CD1c-positive myeloid dendritic cell (primary cell): ENCODE data around the gene RERE.

Source experiments
- DNase-seq: peaks from one replicate; pipeline ENCODE4 v3.0.0-alpha.2; 2016; ENCODE audit errors: extremely low spot score

The RERE gene

DNA sequence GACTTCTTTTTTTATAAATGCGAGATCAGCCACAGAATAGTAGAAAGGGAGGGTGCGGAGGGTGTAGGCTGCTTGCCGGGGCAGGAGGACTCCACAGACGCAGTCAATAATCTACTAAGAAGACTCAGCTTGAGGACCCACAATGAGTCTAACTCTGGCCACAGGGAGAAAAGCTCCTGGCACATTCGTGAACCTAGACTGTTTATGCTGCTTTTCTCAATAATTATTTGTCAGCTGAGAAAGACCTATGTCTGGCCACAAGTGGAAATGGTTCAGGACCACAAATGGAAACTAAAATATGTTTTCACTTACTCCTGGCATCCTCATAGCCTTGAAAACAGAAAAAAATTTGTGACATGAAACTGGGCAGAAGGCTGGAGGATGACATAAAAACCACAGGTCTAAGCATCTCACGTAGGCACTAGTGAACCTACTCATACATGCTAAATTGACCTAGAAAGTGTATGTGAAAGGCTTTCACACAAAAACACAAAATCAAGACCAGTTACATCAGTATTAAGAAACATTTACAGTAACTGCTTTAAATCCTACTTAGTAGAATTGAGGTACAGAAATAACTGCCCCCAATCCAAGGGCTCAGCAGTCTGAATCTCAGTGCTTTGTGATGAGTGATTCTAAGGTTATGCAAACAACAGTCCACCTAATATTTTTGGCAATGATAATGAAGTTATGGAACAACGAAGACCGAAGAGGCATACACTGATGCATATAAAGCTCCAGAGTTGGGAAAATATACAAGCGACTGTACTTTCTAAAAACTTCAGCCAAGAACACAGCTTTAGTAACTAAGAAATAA lies 340.1 kb downstream of the RERE start:
- no peak for DNase-seq

DNA sequence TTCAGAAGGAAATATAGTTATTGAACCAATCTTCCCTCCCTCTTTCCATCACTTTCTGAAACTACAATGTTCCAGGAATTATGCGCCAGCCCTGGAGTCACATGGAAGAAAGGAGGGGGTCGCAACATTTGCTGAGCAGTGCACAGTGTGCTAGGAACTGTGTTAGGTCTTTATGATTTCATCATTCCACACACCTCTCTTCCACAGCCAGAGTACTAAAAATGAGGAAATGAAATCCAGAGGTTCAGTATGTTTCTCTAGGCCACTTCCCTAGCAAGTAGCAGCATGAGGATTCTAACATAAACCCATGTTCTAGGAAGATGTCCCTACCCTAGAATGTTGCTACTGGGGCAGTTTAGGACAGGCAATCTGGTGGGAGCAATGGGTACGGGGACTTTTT lies 341.4 kb downstream of the RERE start:
- peak; percentile 62 for DNase-seq

DNA sequence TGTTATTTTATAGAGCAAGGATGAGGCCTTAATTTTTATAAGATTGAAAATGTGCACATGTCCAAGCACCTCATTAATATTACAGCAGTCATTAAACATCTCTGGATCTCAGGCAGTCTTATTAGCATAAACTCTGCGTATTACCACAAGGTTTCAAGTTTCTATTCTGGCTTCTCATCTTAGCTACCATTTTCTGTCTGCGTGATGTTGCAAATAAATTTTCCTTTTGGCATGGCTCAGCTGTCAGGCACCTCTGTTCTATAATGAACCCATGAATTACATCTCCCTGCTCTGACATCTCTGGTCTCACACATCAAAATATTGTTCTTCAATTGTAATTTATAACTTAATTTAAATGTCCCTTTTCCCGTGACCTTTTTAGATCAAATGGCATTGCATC lies 343.1 kb downstream of the RERE start:
- no peak for DNase-seq

DNA sequence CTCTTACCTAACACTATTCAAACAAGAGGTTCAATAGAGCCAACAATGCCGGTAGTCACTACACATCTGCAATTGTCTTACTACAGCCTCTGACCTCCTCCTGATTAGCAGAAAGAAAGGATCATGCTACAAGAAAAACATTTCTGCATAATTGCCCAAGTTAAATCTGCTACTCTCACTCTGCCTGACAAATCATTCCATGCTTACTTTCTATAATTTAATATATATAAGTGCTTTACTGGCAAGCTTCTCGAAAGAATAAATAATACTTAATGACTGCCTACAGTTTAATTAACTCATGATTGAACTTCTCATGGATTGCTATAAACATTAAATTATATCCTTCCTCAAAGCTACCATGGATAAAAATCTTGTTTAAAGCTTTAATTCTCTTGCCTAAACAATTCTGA lies 343.5 kb downstream of the RERE start:
- no peak for DNase-seq

DNA sequence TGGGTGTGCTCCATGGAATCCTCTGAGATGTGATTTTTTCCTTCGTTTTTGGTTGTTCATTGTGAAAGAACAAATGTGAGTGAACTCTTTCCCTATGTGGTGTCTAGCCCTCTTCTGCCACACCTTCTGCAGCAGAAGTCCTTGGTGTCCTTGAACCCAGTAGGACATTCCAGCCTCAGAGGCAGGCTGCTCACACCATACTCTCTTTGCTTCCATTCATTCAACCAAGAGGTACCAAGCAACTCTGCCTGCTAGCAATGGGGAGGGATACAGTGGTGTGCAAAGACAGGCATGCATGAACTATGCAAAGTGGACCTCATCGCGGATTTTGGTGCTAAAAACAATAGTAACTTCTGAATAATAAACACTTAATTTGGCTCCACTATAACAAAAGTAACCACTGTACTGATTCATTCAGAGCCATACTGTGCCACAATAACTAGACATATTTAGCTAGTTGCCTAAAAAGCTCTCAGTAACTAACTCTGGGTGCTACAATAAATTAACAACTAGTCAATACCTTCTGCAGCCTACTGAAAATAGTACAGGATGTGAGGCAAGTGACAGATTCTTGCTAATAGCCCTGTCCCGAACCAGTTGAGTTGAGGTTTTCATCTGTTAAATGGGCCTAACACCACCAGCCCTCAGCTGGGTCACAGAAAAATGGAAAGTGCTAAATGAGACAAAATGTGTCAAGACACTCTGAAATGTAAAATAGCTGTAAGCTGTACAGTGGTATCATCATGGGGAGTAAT lies 344.1 kb downstream of the RERE start:
- DNase-seq = no peak

DNA sequence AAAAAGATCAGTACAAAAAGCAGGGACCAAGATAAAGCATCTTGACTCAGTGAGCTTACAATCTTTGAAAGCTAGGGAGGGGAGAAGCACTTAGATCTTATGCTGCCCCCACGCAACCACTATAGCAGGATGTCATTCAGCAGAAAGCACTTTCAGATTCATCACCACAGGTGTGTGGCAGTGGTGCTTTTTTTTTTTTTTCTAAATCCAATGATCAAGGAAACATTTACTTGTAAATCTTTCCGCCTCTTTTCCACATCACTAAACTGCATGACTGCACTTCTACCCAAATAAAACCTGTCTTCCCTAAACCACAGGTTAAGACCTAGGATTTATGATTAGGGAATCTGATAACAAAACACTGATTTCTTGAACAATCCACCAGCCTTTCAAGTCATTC lies 344.8 kb downstream of the RERE start:
- no peak for DNase-seq

DNA sequence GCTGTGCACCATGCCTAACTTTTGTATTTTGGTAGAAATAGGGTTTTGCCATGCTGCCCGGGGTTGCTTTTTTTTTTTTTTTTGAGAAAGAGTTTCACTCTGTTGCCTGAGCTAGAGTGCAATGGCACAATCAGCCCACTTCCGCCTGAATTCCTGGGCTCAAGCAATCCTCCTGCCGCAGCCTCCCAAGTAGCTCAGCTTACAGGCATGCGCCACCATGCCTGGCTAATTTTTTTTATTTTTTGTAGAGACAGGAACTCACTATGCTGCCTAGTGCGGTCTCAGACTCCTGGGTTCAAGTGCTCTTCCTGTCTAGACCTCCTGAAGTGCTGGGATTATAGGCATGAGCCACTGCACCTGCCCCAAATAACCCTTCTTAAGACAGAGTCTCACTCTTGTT lies 346.0 kb downstream of the RERE start:
- DNase-seq = no peak

DNA sequence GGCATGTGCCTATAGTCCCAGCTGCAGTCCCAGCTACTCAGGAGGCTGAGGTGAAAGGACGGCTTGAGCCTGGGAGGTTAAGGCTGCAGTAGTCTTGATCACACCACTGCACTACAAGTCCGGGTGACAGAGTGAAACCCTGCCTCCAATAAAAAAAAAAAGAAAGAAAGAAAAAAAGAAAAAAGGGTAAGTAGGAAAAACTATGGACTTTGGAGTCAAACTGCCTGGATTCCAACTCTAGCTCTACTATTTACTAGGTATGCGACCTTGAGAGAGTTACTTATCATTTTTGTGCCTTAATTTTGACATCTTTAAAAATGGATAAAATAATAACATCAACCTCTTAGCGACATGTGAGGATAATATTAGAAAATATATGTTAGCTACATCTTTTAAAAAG lies 348.7 kb downstream of the RERE start:
- no peak for DNase-seq

DNA sequence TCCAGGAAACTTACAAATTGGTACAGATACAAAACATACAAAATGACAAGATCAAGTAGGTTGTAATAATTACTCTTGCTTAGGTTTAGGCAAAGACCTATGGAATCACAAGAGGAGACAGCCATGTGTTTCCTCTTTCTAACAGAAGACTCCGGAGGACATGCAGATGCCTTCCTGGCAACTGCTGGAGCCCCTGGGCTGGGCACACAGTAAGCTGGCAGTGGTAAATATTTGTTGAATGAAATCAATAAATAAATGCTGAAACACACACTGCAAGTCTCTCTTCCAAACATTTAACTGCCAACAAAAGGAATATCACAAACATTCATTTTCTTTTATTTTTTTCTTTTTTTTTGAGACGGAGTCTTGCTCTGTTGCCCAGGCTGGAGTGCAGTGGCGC lies 350.1 kb downstream of the RERE start:
- DNase-seq = no peak

DNA sequence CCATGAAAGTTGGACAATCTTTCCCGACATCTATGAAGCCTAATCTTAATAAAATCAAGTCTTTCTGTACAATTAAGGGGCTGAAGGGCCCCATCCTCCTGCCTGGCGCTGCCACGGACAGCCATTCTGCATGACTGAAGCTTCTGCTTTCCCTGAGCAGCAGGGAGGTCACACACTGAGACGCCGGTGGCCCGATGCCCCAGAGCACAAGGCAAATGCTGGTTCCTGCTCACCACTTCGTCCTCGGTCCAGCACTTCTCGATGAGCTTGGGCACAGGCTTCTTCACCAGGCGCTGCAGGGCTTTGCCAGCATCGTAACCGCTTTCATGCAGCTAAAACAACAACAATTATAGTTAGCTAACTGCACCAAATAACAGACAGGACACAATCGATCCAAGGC lies 351.7 kb downstream of the RERE start:
- DNase-seq = no peak

DNA sequence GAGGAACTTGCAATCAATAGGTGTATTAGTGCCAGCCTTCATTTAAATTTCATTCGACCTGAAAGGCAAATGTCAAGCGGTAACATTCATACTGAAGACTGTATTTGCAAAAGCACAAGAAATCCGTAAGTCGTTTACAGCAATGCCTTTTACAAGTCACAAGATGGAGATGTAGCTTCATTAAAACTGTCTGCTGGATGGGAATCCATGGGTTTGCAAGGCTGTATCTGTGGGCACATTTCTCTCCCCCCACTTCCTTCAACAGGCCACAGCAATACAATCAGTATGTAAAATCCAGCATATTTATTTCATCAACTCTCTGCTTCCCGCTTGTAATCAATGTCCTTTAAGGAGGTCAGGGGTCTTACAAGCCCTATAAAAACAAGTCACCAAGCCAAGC lies 352.4 kb downstream of the RERE start:
- DNase-seq = no peak

DNA sequence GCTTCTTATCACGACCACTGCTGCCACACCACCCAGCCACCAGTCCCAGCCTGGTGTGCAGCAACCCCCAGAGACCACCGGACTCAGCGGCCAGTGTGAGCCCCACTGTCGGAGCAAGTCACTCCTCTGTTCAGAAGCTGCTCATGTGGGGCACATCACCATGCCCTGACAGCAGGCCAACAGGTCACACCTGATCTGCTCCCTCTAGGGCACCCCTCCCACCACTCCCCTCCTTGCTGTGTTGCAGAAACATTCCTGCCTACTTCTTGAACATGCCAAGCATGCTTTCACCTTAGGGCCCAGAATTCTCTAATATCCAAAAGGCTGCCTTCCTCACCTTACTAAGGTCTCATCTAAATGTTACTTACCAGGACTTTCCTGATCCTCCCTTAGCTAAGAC lies 353.1 kb downstream of the RERE start:
- DNase-seq = no peak

DNA sequence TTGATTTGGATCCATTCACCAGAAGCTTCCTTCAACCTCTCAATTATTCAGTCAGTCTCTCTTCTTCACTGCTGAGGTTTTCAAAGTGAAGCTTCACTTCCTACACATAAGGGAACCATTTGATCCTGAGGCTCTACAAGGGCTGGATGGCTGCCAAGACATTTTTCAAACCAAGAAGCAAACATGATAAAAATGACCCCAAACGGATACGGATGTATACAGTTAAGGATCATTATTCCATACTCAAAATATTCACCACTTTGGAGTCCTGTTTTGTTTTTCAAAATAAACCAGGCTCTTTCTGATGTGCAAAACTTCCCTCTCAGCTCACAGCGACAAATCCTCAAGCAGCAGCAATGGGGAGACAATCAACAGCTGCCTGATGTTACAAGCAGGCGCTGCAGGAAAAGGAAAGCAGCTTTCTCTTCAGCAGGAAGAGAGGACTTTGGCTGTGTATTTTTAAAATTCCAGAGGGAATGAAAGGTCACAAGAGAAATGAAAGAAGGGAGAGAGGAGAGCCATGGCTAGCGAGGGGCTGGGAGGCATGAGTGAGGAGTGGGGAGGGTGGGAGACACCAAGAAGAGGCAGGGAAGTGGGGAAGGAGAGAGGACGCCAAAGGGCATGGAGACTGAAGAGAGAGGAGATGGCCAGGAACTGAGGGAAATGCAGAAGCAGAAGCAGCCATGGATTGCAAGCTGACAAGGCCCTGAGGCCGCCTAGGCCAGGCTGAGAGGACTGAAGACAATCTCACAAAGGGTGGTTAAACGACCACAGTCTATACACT lies 354.1 kb downstream of the RERE start:
- peak; percentile 55 for DNase-seq

DNA sequence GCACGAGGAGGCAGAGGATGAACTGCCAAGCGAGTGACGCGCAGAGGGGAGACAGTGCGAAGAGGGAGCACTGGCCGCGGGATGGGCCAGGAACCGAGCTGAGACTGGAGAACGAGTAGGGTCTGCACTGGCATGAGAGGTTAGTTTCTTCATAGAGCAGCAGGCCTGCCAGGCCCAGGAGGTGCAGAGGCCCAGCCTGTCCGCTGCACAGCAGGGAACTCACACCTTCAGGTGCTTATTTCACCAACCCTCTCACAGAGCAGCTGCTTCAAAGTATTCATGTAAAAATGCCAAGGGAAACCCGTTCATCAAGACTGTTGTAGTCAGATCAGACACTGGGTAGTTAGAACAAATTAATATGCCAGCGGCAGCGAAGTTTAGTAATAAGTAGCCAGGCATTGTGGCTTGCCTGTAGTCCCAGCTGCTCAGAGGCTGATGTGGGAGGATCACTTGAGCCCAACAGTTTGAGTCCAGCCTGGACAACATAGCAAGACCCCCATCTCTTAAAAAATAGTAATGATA lies 355.0 kb downstream of the RERE start:
- no peak for DNase-seq

DNA sequence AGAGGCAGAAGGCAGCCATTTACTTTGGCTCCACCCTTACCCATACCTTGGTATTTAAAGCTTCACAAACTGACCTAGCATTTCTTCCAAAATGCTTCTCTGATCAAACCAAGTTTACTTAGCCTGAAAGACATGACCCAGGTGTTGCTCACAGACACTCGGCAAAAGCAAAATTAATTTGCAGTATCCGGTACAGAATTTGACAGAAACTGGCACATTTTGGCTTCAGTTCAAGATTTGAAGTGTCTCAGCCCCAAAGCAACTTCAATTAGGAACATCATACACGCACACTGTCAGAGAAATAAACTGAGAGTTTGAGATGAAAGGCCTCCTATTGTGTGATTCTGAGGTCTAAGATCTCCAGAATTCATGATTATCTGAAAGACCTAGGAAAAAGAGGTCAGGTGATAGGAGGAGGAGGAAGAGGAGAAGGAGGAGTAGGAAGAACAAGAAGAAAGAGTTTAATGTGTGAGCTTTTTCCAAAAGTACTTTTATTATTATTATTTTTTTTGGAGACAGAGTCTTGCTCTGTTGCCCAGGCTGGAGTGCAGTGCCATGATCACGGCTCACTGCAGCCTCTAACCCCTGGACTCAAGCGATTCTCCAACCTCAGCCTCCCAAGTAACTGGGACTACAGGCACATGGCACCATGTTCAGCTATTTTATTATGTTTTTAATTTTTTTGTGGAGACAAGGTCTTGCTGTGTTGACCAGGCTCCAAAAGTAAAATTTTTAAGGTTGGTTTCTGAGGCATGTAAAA lies 355.9 kb downstream of the RERE start:
- no peak for DNase-seq

DNA sequence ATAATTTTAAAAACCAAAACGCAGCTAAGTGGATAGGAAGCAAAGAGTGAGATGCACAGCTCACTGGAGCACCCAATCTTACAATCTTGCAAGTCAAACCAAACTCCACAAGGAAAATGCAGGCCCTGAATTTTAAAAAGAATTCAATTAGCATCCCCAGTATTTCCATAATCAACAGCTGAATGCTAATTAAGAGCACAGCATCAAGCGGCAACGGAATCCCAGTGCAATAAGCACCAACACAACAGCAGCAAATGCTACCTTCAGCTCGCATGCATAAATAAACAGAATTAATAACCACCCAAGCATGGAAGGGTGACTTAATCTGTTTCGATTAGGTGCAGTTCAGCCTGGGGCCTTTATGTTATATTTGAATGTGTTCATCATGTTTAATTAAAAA lies 356.7 kb downstream of the RERE start:
- DNase-seq = no peak

DNA sequence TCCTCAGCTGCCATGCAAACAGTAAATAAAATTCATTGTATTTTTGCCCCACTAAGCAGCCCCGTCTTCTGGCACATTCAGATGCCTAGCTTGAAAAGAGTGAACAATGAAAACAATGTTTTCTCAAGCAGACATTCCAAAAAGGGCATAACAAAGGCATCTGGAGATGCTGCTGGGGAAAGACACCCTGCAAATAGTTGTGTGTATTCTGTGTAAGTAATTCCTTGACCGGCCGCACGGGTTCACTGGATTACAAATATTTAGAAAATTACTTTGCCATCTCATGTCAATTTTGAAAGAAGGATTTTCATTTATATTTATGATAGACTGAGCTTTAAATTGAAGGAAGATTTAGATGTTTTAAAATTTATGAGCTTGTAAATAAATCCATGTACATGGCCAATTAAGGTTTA lies 357.3 kb downstream of the RERE start:
- no peak for DNase-seq

DNA sequence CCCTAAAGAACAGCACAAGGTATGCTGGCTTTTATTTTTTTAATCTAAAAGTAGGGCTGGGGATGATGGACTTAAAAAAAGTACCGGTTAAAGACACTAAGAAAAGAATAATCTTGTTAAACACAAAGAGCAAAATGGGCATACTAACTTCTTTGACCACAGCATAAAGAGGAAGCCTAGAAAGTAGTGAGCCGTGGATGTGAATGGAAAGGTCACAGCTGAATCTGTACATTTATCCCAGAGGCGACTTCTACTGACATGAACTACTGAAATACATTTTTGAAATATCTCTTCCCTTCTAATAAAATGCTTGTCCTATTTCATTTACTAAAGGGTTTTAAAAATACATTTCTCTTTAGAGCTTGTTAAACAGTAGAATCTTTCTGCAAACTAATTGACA lies 358.8 kb downstream of the RERE start:
- DNase-seq = no peak

DNA sequence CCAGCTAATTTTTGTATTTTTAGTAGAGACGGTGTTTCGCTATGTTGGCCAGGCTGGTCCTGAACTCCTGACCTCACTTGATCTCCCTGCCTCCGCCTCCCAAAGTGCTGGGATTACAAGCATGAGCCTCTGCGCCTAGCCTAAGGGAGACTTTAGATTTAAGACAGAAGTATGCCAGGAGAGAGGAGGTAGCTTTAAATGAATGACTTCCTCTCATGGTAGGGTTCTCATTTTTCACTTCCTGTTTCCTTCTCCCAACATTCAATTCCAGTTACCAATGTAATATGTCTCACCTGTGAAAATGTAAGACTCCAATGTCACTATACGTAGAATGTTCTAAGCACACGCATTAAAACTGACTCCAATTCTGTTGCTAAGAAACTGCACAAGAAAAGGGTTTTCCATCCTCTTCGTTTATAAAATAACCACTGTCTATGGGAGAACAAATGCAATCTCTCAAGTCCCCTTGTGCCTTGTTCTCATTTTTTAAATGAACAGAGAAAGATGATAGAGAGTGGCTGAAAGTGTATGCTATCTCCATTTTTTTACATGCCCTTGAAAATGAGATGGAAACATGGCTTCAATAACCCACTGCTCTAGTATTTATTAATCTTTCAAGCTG lies 359.6 kb downstream of the RERE start:
- peak; percentile 54 for DNase-seq

DNA sequence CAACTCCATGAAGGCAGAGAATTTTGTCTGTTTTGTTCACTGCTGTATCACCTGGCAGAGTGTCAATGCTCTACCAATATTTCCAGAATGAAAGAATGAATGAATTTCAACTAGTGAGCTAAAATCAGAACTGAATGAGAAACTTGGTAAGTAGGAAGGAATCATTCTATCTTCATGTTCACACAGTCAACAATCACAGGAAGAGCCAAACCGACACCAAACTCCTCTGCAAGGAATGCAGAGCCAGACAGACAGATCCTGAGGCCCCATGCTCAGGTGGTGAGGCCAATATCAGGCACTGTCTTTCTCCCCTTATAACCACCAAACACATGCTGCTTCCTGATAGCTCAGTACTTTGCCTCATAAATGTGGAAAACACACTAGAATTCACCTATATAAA lies 360.4 kb downstream of the RERE start:
- DNase-seq = no peak

DNA sequence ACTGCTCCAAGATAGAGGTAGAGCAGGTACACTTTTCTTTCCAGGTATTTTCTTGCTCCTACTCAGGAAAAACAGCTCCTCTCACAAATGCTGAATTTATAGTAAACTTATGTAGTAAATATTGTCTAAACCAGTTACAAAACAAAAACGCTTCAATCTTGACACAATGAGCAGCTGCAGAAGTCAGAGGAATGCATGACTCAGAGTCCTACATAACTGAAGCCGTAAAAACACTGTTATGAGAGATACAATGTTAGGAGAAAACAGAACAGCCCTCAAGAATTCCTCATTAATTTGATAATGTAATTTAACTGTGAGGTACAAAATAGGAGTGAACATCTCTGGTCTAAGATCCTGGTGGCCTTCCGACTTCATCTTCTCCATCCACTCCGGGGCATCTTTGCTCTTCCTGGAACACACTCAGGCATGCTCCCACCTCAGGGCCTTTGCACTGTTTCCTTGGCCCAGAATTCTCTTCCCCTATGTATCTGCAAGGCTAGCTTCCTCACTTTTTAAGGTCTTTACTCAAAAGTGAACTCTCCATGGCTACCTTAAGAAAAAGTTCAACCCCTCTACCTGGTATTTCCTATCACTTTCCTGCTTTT lies 361.0 kb downstream of the RERE start:
- no peak for DNase-seq
